GM12865 (cell line): ENCODE data around the gene PDHB.

ENCODE experiments used
- DNase-seq: peaks from one replicate; pipeline ENCODE4 v3.0.0; 2010; ENCODE audit warnings: low read depth
- H3K4me3 ChIP-seq: 2 replicates; pipeline ENCODE4 v1.5.1; 2011; ENCODE audit warnings: mild to moderate bottlenecking, low read depth, low read length, control low read depth
- TF ChIP-seq, protein P1 (sequence below): IDR thresholded peaks from 2 replicates; pipeline ENCODE4 v1.5.1; 2011; ENCODE audit warnings: low read length, control low read depth, low read depth, inconsistent platforms; ENCODE audit not compliant: insufficient read depth; ENCODE audit errors: missing control alignments

Gene PDHB

DNA sequence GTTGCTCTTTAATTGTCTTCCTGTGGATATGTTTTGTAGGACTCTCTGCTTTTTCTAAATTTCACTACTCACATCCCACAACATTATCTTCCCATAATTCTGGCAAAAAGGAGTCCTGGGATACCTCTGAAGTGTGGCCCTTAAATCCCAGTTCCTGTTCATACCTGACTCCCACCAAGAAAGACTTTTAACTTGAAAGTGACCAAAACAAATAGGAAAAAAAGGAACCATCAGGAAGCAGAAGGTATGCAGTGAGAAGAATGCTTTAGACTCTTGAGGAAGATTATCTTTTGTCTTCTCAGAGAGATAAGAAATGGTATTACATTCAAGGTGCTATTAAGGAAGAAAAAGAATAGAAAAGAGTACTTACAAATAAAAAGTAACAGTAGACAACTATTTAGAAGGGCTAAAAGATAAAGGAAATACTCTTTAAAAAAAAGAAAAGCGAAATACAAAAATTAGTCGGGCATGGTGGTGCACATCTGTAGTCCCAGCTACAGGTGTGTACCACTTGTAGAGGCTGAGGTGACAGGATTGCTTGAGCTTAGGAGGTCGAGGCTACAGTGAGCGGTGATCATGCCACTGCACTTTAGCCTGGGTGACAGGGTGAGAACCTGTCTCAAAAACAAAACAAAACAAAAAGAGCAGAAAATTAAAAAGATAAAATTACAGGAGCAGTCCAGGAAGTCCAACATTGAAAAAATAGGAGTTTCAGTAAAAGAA lies 54.1 kb downstream of the PDHB start:
- H3K4me3 ChIP-seq, result no peak overlapping the region
- no peak for DNase-seq
- TF ChIP-seq, protein P1, sequence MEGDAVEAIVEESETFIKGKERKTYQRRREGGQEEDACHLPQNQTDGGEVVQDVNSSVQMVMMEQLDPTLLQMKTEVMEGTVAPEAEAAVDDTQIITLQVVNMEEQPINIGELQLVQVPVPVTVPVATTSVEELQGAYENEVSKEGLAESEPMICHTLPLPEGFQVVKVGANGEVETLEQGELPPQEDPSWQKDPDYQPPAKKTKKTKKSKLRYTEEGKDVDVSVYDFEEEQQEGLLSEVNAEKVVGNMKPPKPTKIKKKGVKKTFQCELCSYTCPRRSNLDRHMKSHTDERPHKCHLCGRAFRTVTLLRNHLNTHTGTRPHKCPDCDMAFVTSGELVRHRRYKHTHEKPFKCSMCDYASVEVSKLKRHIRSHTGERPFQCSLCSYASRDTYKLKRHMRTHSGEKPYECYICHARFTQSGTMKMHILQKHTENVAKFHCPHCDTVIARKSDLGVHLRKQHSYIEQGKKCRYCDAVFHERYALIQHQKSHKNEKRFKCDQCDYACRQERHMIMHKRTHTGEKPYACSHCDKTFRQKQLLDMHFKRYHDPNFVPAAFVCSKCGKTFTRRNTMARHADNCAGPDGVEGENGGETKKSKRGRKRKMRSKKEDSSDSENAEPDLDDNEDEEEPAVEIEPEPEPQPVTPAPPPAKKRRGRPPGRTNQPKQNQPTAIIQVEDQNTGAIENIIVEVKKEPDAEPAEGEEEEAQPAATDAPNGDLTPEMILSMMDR, result no peak

DNA sequence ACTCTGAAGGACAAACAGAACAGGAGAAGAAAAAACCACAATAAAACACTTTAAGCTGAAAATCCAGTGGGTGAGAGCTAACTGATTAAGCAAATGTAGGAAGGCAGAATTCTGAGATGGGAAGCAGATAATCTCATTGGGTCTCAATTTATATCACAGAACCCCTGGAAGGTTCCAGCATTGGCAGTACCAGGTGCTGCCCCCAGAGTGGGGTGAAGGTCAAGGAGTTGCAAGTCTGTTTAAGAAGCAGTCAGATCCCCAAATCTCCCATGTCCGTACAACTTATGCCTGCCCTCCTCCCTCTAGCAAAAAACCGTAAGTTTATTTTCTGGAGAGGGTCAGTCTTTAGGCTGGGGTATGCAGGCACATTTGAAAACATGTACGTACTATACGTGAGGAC lies 55.9 kb downstream of the PDHB start:
- no peak for DNase-seq
- H3K4me3 ChIP-seq, result no peak overlapping the region
- TF ChIP-seq, protein P1, result no peak
